OCI-M1 (cell line): Measurements from ENCODE around the gene TAPT1.

Source experiments
- DNase-seq: peaks from one replicate; lab custom pipeline; 2025; lab: John Stamatoyannopoulos, UW

TAPT1 gene

GRCh38 chr4:16245241-16245640, 19.0 kb upstream of the TAPT1 start:
- no peak for DNase-seq

- DNase-seq: no peak
Measured at GRCh38 chr4:16243285-16243684, 17.0 kb upstream of the TAPT1 start.

GRCh38 chr4:16240300-16240699, 14.0 kb upstream of the TAPT1 start:
- no peak for DNase-seq

- DNase-seq: no peak
Measured at GRCh38 chr4:16239086-16239485, 12.8 kb upstream of the TAPT1 start.

- peak; percentile 48 for DNase-seq
Measured at GRCh38 chr4:16238327-16238726, 12.1 kb upstream of the TAPT1 start.

- DNase-seq: peak; percentile 50
Measured at GRCh38 chr4:16237715-16238114, 11.4 kb upstream of the TAPT1 start.

- no peak for DNase-seq
Measured at GRCh38 chr4:16236402-16237023, 10.2 kb upstream of the TAPT1 start.

GRCh38 chr4:16235209-16235608, 8.9 kb upstream of the TAPT1 start:
- no peak for DNase-seq

- DNase-seq: no peak
Measured at GRCh38 chr4:16233569-16234177, 7.4 kb upstream of the TAPT1 start.

- DNase-seq: peak; percentile 55
Measured at GRCh38 chr4:16231570-16232245, 5.4 kb upstream of the TAPT1 start.

- no peak for DNase-seq
Measured at GRCh38 chr4:16230308-16230707, 4.0 kb upstream of the TAPT1 start.

- DNase-seq: no peak
Measured at GRCh38 chr4:16229604-16230003, 3.3 kb upstream of the TAPT1 start.

- DNase-seq: peak; percentile 71
Measured at GRCh38 chr4:16227462-16227868, 1.2 kb upstream of the TAPT1 start.

- peak; percentile 69 for DNase-seq
Measured at GRCh38 chr4:16226816-16227461, 668 bp upstream of the TAPT1 start.

GRCh38 chr4:16225167-16225862, 956 bp downstream of the TAPT1 start:
- DNase-seq: peak; percentile 72

GRCh38 chr4:16224264-16225166, 1.8 kb downstream of the TAPT1 start:
- peak; percentile 54 for DNase-seq

- peak; percentile 15 for DNase-seq
Measured at GRCh38 chr4:16222957-16223527, 3.2 kb downstream of the TAPT1 start.

- DNase-seq: no peak
Measured at GRCh38 chr4:16218950-16219349, 7.3 kb downstream of the TAPT1 start.

- peak; percentile 31 for DNase-seq
Measured at GRCh38 chr4:16217300-16218051, 8.8 kb downstream of the TAPT1 start.

- DNase-seq: no peak
Measured at GRCh38 chr4:16213121-16213520, 13.2 kb downstream of the TAPT1 start.
